ENCODE data around the gene MAMLD1. TPM values are rescaled to one million over a fixed set of nuclear protein-coding genes. Genes with fewer than 3 reads are reported as not detected.

Gene MAMLD1
- total RNA-seq, 1 donor: 3.3 TPM

DNA sequence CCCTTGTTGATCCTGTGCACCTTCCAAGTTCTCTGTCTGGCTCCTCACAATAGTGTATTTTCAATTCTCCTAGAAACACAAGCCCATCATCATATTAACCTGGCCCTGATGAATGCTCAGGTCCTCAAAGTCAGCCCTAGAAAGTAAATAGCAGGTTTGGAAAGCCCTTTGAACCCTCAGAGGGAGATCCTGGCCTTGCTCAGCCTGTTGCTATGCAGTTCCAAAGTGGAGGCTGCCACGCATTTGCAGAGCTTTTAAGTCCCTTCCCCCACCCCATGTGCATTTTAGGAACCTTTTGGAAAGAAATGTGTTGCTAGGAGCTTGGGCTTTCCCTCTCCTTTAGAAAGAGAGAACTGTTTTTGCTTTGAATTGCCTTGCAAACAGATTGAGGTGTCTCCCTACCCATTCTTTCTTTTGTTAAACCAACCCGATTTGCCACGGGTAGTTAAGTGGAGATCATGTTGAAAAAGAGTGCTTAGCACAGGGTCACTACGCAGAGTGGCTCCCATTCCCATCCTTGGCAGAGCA lies 12.2 kb downstream of the MAMLD1 start:
- H4K20me1 ChIP-seq (ENCODE audit: insufficient read depth, low read length): no peaks in the 10 kb centered on the region
- no peak overlapping the region for H3K4me2 ChIP-seq (ENCODE audit: insufficient read depth, low read length)
- H3K4me3 ChIP-seq (ENCODE audit: insufficient read depth, low read length): no peak overlapping the region
- H3K36me3 ChIP-seq (ENCODE audit: insufficient read depth, low read length): no peaks in the 10 kb centered on the region
- H3K27ac ChIP-seq (ENCODE audit: low read depth, low read length): no peak overlapping the region
- no peaks in the 10 kb centered on the region for H3K27me3 ChIP-seq (ENCODE audit: insufficient read depth, low read length)
- no peaks in the 10 kb centered on the region for H3K4me1 ChIP-seq (ENCODE audit: insufficient read depth, low read length)
- H3K79me2 ChIP-seq (ENCODE audit: insufficient read depth, low read length): peaks cover 81% of the 10 kb centered on the region
- TF ChIP-seq, protein P1, sequence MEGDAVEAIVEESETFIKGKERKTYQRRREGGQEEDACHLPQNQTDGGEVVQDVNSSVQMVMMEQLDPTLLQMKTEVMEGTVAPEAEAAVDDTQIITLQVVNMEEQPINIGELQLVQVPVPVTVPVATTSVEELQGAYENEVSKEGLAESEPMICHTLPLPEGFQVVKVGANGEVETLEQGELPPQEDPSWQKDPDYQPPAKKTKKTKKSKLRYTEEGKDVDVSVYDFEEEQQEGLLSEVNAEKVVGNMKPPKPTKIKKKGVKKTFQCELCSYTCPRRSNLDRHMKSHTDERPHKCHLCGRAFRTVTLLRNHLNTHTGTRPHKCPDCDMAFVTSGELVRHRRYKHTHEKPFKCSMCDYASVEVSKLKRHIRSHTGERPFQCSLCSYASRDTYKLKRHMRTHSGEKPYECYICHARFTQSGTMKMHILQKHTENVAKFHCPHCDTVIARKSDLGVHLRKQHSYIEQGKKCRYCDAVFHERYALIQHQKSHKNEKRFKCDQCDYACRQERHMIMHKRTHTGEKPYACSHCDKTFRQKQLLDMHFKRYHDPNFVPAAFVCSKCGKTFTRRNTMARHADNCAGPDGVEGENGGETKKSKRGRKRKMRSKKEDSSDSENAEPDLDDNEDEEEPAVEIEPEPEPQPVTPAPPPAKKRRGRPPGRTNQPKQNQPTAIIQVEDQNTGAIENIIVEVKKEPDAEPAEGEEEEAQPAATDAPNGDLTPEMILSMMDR (IDR thresholded peaks at IDR 0.05; ENCODE audit: extremely low read depth, low read depth, low read length): no peak
- no peak for DNase-seq (ENCODE audit: insufficient read length, low spot score, missing footprints)
- no peak overlapping the region for H2AFZ ChIP-seq (ENCODE audit: low read length)
- H3K9me3 ChIP-seq (ENCODE audit: low read depth, low read length): no peaks in the 10 kb centered on the region

DNA sequence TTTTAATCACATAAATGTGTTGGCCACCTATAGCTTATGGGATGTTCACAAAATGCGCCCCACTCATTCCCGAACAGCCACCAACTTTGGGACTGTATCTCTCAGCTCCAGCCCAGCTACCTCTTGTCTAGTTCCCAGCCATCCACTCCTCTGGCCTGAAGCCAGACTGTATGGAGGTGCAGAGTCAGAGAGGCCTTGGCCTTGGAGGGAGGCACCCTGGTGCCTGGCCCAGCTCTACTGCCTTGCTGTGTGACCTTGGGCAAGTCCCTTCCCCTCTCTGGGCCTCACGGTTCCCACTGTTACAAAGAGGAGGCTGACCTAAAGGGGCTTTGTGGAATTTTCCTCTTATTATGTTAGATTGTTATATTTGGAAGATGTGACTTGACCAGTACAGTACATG lies 13.9 kb downstream of the MAMLD1 start:
- peak overlapping the region; percentile 8 for H3K27ac ChIP-seq (ENCODE audit: low read depth, low read length)
- TF ChIP-seq, protein P1 (IDR thresholded peaks at IDR 0.05; ENCODE audit: extremely low read depth, low read depth, low read length): no peak
- H3K4me2 ChIP-seq (ENCODE audit: insufficient read depth, low read length): no peak overlapping the region
- no peak overlapping the region for H3K4me3 ChIP-seq (ENCODE audit: insufficient read depth, low read length)
- no peaks in the 10 kb centered on the region for H3K36me3 ChIP-seq (ENCODE audit: insufficient read depth, low read length)
- no peaks in the 10 kb centered on the region for H3K4me1 ChIP-seq (ENCODE audit: insufficient read depth, low read length)
- no peak for DNase-seq (ENCODE audit: insufficient read length, low spot score, missing footprints)
- H3K27me3 ChIP-seq (ENCODE audit: insufficient read depth, low read length): no peaks in the 10 kb centered on the region
- H2AFZ ChIP-seq (ENCODE audit: low read length): no peak overlapping the region
- no peaks in the 10 kb centered on the region for H3K9me3 ChIP-seq (ENCODE audit: low read depth, low read length)
- peaks cover 80% of the 10 kb centered on the region for H3K79me2 ChIP-seq (ENCODE audit: insufficient read depth, low read length)
- H4K20me1 ChIP-seq (ENCODE audit: insufficient read depth, low read length): no peaks in the 10 kb centered on the region

DNA sequence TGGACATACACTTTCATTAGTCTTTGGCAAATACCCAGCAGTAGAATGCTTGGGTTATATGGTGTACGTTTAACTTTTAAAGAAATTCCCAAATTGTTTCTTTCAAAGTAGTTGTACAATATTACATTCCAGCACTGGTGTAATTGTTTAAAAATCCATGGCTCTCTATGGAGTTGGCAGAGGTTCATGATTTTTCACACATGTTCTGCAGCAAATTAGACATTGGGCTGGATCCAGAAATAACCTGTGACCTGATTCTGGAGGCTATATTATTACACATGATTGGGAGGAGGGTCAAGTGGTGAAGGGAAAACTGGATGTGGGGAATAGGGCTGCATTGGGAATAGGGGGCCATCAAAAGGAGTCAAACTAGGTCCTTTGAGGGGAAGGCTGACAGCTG lies 41.9 kb downstream of the MAMLD1 start:
- Histone ChIP-seq H4K20me1 (ENCODE audit: insufficient read depth, low read length) (no peaks in the 10 kb centered on the region), H3K27ac (ENCODE audit: low read depth, low read length) (no peak overlapping the region), H3K79me2 (ENCODE audit: insufficient read depth, low read length) (peaks cover 16% of the 10 kb centered on the region), H3K9me3 (ENCODE audit: low read depth, low read length) (no peaks in the 10 kb centered on the region), H2AFZ (ENCODE audit: low read length) (no peak overlapping the region), H3K27me3 (ENCODE audit: insufficient read depth, low read length) (no peaks in the 10 kb centered on the region), H3K4me2 (ENCODE audit: insufficient read depth, low read length) (no peak overlapping the region), H3K4me3 (ENCODE audit: insufficient read depth, low read length) (no peak overlapping the region), H3K4me1 (ENCODE audit: insufficient read depth, low read length) (no peaks in the 10 kb centered on the region), H3K36me3 (ENCODE audit: insufficient read depth, low read length) (no peaks in the 10 kb centered on the region)
- DNase-seq (ENCODE audit: insufficient read length, low spot score, missing footprints): no peak
- TF ChIP-seq, protein P1 (IDR thresholded peaks at IDR 0.05; ENCODE audit: extremely low read depth, low read depth, low read length): no peak

DNA sequence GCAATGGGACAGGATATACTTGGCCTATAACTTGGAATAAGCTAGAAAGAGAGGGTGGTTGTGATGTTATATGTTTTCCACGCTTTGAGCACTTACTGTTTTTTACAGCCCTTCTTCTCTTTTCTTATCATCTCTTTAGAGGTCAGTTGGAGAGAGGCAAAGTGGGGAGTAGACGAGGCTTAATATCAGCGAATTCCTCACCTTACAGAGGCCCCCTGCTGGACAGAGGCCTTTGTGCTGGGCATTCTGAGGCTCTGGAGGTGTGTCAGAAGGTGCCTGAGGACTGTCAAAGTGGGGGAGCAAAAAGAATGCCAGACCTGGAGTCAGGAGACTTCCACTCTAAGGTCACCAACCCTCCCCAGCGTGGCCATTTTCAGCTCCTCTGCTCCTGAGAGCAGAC lies 42.5 kb downstream of the MAMLD1 start:
- no peaks in the 10 kb centered on the region for H3K36me3 ChIP-seq (ENCODE audit: insufficient read depth, low read length)
- no peak overlapping the region for H3K4me3 ChIP-seq (ENCODE audit: insufficient read depth, low read length)
- H3K9me3 ChIP-seq (ENCODE audit: low read depth, low read length): no peaks in the 10 kb centered on the region
- no peak for DNase-seq (ENCODE audit: insufficient read length, low spot score, missing footprints)
- no peaks in the 10 kb centered on the region for H3K27me3 ChIP-seq (ENCODE audit: insufficient read depth, low read length)
- TF ChIP-seq, protein P1 (IDR thresholded peaks at IDR 0.05; ENCODE audit: extremely low read depth, low read depth, low read length): peak; percentile 18
- no peak overlapping the region for H2AFZ ChIP-seq (ENCODE audit: low read length)
- no peak overlapping the region for H3K27ac ChIP-seq (ENCODE audit: low read depth, low read length)
- H3K4me1 ChIP-seq (ENCODE audit: insufficient read depth, low read length): no peaks in the 10 kb centered on the region
- H3K4me2 ChIP-seq (ENCODE audit: insufficient read depth, low read length): no peak overlapping the region
- H4K20me1 ChIP-seq (ENCODE audit: insufficient read depth, low read length): no peaks in the 10 kb centered on the region
- peaks cover 16% of the 10 kb centered on the region for H3K79me2 ChIP-seq (ENCODE audit: insufficient read depth, low read length)

Data from osteoblast (primary cell).